Measurements from ENCODE around the gene TRAPPC6A.

The TRAPPC6A gene, protein sequence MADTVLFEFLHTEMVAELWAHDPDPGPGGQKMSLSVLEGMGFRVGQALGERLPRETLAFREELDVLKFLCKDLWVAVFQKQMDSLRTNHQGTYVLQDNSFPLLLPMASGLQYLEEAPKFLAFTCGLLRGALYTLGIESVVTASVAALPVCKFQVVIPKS

DNA sequence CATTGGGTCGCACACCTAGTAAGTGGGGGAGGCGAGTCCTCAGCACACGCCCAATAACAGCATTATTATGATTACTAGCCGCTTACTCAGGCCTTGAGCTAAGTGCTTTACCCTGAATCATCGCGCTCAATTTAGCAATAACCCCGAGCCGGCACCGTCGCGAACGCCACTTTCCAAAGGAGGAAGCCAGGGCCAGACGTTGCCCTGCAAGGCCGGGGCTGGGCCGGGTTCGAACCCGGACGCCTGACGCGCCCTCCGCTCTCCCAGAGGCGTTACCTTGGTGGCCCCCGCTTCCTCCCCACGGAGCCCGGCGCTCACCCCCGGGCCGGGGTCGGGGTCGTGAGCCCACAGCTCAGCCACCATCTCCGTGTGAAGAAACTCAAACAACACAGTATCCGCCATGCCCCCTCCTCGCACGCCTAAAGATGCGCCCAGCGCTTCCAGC lies at the start of gene TRAPPC6A:
TSS of gene TRAPPC6A (minus strand) at position 421 of the 445 bp plus-strand sequence. CDS start at position 402, 19 bp downstream.
- DNase-seq = no peak

DNA sequence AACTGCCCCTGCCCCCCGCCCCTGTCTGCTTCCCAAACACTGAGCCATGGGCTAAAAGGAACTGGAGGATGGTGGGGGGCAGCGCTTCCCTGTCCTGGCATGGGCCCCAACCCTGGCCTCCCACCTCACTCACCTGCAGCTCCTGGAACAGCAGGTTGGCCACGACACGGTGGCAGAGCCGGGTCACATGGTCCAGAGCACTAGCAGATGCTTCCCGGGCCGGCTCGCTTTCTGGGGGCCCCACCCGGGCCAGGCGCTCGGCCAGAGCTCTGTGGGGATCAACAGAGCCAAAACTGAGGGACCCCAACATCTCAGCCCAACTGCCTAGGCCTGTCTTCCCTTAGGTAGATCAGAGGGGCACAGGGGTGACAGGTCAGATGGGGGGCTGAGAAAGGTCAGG lies 46.6 kb upstream of the TRAPPC6A start:
- no peak for DNase-seq

DNA sequence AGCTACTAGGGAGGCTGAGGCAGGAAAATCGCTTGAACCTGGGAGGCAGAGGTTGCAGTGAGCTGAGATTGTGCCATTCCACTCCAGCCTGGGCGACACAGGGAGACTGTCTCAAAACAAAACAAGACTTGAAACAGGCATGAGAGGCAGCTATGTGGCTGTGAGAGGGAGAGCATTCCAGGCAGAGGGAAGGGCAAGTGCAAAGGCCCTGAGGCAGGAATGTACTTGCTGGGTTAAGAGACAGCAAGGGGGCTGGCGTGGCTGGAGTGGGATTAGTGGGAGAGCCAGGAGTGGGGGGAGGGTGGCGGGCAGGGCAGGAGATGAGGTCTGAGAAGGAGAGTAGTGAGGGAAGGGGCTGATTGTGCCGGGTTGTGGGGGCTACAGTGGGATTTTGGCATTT lies 45.8 kb upstream of the TRAPPC6A start:
- DNase-seq = no peak

DNA sequence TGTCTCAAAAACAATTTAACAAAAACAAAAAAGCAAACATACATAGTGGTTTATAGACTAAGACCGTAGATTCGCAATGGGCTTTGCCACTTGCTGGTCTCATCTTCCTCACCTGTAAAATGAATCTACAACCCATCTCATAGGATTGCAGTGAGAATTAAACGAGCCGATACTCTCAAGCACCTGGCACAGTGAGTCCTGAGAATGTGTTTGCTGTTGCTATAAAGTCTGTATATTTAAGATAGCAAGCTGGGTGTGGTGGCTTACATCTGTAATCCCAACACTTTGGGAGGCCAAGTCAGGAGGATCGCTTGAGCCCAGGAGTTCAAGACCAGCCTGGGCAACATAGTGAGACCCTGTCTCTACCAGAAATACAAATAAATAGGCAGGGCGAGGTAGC lies 44.7 kb upstream of the TRAPPC6A start:
- no peak for DNase-seq

DNA sequence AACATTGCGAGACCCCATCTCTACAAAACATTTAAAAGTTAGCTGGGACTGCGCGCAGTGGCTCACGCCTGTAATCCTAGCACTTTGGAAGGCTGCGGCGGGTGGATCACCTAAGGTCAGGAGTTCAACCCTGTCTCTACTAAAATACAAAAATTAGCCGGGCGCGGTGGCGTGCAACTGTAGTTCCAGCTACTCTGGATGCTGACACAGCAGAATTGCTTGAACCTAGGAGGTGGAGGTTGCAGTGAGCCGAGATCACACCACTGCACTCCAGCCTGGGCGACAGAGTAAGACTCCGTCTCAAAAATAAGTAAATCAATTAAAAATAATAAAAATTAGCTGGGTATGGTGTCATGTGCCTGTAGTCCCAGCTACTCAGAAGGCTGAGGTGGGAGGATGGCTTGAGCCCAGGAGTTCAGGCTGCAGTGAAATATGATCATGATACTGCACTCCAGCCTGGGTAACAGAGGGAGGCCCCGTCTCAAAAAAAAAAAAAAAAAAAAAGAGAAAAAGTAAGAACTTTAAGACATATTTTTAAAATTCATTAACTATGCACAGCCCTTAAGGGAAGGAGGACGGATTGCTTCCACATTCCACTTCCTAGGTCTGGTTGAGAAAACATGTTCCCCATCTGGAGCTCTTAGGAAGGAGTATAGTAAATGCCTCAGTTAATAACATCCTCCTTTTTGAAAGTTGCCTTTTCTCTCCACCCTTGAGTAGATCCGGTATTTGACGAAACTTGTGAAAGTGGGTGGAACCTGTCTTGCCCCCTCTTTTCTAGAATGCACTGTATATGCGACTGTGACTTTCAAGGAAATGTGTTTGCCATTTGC lies 41.1 kb upstream of the TRAPPC6A start:
- DNase-seq = no peak

DNA sequence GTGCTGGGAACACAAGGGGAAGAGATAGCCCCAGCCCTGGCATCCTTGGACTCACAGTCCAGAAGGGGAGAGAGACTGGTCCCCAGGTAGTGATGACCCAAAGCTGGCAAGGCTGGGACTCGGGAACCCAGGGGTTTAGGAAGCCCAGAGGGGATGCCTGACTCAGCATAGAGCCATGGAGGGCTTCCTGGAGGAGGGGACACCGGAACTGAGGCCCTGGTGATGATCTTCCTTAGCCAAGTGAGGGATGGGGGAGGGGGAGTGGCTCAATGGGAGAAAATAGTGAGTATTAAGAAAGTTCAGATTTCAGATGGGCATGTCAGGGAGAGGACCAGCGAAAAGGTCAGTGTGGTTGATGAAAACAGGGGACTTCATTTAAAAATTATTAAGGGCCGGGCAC lies 40.4 kb upstream of the TRAPPC6A start:
- DNase-seq = no peak

DNA sequence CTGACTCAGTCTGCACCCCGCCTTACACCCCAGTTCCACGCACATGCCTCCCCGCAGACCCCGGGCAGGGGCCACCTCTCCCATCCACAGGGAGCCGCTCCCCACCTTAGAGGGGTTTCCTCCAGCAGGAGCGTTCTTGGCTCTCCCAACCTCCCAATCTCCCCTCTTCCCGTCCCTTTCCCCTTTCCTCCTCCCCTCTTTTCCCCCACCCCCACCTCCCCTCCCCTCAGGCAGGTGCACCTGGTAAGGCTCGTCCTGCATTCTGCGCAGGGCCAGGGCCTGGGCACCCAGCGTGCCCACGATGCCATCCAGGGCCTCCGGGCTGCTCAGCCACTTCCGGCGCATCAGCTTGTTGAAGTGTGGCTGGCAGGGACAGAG lies 39.9 kb upstream of the TRAPPC6A start:
- DNase-seq = no peak

DNA sequence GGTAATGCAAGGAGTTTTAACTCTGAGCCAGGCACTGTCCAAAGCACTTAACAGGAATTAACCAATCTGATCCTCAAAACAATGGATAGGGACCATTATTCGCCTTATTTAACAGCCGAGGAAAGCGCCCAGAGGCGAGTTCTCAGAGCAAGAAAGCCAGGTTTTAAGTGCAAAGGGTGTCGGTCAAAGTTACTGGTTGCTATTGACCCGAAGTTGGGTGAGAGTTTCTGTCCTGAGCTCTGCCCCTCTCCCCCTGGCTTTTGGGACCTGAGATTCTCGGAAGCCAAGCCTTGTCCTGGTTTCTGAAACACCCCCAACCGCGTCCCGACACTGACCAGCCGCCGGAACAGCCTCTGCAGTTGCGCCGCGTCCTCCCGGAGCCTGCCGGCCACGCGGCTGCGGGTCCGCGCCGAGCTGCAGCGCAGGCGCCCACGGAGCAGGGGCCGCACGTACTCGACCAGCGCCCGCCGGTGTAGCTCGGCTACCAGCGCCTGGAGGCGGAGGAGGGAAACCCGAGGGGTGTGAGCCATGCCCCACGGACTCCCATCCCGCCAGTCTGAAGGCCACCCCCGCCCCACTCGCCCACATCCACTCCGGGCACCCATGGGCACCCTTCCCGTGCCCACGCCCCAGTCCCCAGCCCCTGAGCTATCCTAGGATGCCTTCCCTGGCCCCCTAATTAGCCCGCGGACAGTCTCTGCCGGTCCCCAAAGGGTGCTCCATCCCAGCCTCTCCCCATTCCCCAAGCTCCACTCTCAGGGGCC lies 39.3 kb upstream of the TRAPPC6A start:
- DNase-seq = no peak

DNA sequence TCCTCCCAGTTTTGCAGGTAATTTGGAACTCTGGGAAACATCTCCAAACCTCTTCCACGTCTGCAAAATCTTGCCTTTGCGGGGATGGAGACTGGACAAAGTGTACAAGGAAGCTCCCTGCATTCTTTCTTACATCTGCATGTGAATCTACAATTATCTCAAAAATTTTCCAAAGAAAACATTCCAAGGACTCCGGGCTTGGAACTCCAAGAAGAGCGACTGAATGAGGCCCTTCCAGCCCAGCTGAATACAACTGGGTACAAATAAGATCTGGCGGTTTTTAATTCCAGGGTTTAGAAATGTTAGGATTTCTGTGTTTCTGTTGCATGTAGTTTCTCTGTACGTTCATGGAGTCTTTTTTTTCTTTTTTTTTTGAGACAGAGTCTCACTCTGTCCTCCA lies 38.6 kb upstream of the TRAPPC6A start:
- DNase-seq = no peak

DNA sequence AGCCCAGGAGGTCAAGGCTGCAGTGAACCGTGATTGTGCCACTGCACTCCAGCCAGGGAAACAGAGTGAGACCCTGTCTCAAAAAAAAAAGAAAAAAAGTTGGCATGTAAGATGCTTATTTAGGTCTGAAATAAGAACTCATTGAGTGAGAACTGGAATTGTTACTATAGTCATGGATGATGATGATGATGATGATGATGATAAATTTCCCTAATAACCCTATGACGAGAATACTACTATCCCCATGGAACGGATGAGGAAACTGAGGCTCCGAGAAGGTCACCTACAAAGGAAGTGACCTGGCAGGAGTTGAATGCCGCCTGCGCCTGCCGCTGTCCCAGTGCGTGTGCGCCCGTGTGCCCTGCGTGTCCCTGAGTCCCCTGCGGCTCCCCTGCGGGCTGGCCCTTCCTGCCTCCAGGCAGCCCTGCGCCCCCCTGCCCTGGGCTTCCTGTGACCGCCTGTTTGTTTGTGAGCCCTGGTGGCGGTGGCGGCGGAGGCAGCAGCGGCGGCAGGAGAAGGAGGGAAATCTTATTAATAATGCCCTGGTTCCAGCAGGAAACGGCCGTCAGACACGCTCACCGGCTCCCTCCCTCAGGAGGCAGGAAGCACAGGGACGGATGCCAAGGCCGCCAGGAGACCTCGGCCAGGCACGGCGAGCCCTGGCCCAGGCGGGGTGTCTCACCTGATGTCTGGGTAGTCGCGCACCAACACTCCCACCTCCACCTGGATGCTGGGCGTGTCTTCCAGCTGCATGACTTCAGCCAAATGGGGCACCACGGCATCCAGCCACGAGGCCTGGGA lies 37.6 kb upstream of the TRAPPC6A start:
- DNase-seq = no peak

DNA sequence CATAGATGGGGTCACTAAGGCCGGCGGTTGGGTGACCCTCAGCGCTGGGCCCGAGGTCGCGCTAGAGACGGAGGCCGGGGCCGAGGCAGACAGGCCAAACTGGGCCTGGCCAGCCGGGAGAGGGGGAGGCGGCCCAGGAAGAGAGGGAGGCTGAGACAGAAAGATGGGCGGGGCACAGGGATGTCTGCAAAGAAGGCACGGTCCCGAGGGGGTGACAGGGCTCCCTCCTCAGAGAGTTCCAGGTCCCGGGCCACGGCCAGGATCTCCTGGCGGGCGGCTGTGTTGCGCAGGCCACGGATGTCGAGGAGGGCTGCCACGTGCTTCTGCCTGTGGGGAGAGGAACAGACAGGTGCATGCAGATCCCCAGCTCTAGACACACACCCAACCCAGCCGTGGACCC lies 35.0 kb upstream of the TRAPPC6A start:
- no peak for DNase-seq

DNA sequence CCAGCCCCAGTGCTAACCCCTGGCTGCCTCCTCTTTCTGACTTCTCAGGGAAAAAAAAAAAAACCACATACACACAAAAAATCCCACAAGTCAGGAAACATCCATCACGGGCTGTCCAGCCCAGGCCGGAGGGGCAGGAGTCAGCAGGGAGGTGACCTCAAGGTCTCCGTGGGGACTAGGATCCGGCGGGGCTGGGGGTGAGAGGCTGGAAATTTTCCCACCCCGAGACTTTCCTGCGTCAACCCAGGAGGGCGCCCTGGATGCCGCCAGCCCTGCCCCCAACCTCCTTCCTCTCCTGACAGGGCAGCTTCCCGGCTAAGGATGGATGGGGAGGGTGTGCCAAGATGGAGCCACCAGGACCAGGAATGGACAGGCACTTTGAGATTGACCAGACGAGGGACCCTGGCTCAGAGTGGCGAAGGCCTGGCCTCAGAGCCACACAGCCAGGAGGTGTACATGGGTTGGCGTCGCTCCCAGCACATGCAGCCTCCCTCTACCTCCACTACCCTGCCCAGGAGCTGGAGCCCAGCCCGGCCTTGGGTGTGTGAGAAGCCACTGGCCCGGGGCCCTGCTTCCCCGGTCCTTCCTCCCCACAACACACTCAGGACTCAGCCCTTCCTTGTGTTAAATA lies 33.8 kb upstream of the TRAPPC6A start:
- no peak for DNase-seq

DNA sequence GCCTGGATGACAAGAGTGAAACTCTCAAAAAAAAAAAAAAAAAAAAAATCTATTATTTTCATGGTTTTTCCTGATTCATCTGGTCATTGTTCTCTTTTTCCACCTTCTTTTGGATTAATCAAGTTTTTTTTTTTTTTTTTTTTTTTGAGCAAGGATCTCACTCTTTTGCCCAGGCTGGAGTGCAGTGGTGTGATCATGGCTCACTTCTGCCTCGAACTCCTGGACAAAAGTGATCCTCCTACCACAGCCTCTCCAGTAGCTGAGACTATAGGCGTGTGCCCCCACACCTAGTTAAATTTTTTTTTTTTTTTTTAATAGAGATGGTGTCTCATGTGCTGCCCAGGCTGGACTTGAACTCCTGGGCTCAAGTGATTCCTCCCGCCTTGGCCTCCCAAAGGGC lies 28.3 kb upstream of the TRAPPC6A start:
- no peak for DNase-seq

DNA sequence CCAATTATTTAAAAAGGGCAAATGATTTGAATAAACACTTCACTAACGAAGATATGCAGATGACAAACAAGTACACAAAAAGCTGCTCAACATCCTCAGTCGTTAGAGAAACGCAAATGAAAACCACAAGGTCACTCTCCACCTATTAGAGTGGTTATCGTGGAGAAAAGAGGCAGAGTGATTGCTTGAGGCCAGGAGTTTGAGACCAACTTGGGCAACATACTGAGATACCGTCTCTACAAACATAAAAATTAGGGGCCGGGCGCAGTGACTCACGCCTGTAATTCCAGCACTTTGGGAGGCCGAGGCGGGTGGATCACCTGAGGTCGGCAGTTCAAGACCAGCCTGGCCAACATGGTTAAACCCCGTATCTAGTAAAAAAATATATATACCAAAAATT lies 27.8 kb upstream of the TRAPPC6A start:
- no peak for DNase-seq

DNA sequence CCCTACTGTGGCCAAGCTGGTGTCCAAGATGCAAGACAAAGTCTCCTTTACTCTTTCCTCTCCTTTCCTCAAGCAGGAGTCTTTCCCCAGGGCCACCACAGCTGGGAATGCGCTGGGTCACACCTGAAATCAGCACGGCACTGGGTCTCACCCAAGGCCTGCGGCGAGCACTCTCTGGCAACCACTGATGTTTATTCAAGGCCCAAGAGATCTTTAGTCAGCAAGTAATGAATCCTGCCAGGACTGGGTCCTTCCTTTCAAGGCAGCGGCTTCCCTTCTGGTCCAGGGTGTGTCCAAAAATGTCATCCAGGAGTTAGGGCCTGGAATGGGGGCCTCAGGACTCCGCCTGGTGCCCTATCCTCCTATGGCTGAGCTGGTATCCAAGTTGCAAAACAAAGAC lies 24.6 kb upstream of the TRAPPC6A start:
- DNase-seq = no peak

DNA sequence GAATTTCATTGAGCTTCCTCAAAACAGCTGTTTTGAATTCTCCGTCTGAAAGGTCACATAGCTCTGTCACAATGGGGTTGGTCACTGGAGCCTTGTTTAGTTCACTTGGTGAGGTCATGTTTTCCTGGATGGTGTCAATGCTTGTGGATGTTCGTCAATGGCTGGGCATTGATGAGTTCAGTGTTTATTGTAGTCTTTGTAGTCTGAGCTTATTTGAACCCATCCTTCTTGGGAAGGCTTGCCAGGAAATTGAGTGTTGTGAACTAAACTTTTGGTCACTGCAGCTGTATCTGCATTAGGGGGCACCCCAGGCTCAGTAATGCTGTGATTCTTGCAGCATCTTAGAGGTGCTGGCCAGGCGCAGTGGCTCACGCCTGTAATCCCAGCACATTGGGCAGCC lies 22.5 kb upstream of the TRAPPC6A start:
- no peak for DNase-seq

DNA sequence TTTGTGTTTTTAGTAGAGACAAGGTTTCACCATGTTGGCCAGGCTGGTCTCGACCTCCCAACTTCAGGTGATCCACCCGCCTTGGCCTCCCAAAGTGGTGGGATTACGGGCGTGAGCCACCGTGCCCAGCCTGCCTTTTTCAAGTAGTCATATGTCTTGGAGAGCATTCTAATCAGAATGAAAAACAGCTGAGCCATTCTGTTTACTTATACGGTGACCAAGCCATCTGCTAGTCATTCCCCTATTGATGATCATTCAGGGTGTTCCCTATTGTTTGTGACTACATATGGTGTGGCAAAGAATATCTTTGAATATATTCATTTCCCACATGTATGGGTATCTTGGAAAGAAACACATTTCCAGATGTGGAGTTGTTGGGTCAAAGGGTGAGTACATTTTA lies 17.7 kb upstream of the TRAPPC6A start:
- DNase-seq = no peak

DNA sequence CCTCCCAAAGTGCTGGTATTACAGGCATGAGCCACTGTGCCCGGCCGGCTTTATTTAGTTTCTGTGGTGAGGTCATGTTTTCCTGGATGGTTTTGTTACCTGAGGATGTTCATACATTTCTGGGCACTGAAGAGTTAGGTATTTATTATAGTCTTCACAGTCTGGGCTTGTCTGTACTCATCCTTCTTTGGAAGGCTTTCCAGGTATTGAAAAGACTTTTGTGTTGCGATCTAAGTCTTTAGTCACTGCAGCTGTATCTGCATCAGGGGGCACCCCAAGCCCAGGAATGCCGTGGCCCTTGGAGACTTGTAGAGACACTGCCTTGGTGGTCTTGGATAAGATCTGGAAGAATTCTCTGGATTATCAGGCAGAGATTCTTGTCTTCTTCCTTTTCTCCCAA lies 13.3 kb upstream of the TRAPPC6A start:
- no peak for DNase-seq

DNA sequence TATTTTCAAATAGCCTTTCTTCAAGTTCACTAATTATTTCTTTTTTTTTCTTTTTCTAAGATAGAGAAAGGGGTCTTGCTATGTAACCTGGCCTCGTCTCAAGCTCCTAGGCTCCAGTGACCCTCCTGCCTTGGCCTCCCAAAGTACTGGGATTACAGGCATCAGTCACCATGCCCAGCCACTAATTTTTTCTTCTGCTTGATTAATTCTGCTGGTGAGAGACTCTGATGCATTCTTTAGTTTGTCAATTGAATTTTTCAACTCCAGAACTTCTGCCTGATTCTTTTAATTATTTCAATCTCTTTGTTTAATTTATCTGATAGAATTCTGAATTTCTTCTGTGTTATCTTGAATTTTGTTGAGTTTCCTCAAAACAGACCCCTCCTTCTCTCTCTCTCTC lies 11.9 kb upstream of the TRAPPC6A start:
- DNase-seq = no peak

DNA sequence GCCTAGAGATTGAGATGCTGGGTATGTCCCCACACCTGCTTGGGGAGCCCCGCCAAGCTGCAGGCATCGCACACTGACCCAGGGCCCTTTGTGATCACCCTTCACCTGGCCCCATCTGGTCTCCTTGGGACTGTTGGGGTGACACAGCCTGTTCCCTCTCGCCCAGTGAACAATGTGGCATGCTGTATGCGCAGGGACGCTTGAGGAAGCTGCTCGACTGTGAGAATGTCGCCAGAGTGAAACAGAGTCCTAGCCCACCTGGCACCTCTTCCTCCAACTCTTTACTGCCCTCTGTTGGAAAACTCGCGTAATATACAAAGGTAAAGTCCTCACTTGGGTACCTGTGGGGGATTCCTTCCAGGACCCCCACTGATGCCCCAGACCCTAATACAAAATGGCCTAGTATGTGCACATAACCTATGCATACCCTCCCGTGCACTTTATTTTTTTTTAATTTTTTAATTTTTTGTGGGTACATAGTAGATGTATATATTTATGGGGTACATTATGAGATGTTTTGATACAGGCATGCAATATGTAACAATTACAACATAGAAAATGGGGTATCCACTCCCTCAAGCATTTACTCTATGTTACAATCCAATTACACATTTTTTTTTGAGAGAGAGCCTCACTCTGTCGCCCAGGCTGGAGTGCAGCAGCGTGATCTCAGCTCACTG lies 9.5 kb upstream of the TRAPPC6A start:
- DNase-seq = peak; percentile 42

DNA sequence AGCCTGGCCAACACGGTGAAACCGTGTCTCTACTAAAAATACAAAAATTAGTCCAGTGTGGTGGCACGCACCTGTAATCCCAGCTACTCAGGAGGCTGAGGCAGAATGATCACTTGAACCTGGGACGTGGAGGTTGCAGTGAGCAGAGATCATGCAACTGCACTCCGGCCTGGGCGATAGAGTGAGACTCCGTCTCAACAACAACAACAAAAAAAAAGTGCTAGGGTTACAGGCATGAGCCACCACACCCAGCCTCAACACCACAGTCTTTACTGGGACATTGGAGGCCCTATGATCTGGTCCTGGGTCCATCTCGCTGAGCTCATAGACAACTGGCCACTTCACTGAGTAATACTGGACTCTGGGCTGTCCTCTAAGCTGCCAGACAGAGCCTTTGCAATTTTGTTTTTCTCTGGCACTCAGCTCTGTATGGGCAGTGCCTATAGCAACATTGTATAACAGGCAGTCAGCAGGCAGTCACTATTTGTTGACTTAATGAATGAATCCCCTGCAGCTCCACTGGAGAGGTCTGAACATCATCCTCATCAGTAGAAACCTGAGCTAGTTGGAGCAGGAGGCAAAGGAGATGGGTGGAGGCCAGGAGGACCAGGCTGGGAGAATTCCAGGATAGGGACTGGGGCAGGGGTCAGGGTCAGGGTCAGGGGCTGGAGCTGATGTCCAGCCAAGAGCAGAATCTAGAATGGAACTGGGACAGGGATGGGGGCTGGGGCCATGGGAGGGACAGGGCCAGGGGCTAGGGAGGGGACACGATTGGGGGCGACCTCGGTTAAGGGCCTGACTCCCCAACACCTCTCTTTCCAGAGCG lies 8.7 kb upstream of the TRAPPC6A start:
- no peak for DNase-seq

All from CD4-positive, alpha-beta T cell treated with Interleukin-6 for 4 hours (primary cell).